Small intestine (tissue), 7 donors: Measurements from ENCODE around the gene CBLN2. TPM values are rescaled to one million over a fixed set of nuclear protein-coding genes. Genes with fewer than 3 reads are reported as not detected.

Experiments used
- DNase-seq, 2 donors: peaks; one replicate each; pipeline versions ENCODE4 v3.0.0 to v3.0.0-alpha.2; 2013
- FAIRE-seq: peaks from 2 replicates; lab custom pipeline; 2012; peaks lifted over from hg19 to GRCh38; lab: Jason Lieb, UNC
- H3K27ac ChIP-seq, 3 donors: one replicate each; pipeline ENCODE4 v1.5.1; 2013; ENCODE audit warnings: low read length in 2 of 3, mild to moderate bottlenecking in 2 of 3, control low read depth in 1 of 3, inconsistent platforms in 1 of 3, low read depth in 1 of 3, moderate library complexity in 1 of 3
- H3K27me3 ChIP-seq, 3 donors: one replicate each; pipeline ENCODE4 v1.6.1; 2013; ENCODE audit warnings: low read length in 3 of 3, inconsistent platforms in 1 of 3; ENCODE audit not compliant: control insufficient read depth in 3 of 3, insufficient read depth in 3 of 3
- H3K36me3 ChIP-seq, 3 donors: one replicate each; pipeline ENCODE4 v1.6.1; 2013; ENCODE audit warnings: low read length in 3 of 3, inconsistent platforms in 1 of 3, low read depth in 1 of 3, mild to moderate bottlenecking in 1 of 3, moderate library complexity in 1 of 3; ENCODE audit not compliant: control insufficient read depth in 3 of 3, insufficient read depth in 2 of 3
- H3K4me1 ChIP-seq, 3 donors: one replicate each; pipeline ENCODE4 v1.6.1; 2013; ENCODE audit warnings: low read length in 2 of 3, inconsistent platforms in 1 of 3, low read depth in 1 of 3, mild to moderate bottlenecking in 1 of 3, moderate library complexity in 1 of 3; ENCODE audit not compliant: control insufficient read depth in 3 of 3, insufficient read depth in 2 of 3
- H3K4me3 ChIP-seq, 3 donors: one replicate each; pipeline ENCODE4 v1.5.1; 2013; ENCODE audit warnings: low read length in 3 of 3, control low read depth in 1 of 3, inconsistent platforms in 1 of 3, low read depth in 1 of 3, mild to moderate bottlenecking in 1 of 3, moderate library complexity in 1 of 3
- H3K9me3 ChIP-seq, 2 donors: one replicate each; pipeline ENCODE4 v1.6.1; 2013; ENCODE audit warnings: low read depth in 1 of 2, low read length in 1 of 2; ENCODE audit not compliant: control insufficient read depth in 2 of 2, insufficient read depth in 1 of 2
- WGBS, 3 donors: extraction: QIAGEN DNeasy Blood & Tissue Kit; methylation state at CpG; one replicate each; pipeline ENCODE4 v1.1.7; 2013; 5-methylcytosine and 5-hydroxymethylcytosine counted together
- polyA plus RNA-seq, 4 donors: library from polyadenylated mRNA; stranded (reverse) in 3 of 4; unstranded in 1 of 4; fragments of 200-250 nt in 3 of 4; fragments of 120-200 nt in 1 of 4; gene quantifications; one replicate each; pipeline versions ENCODE4 v1.2.1 to v1.2.3, GENCODE V29; 2013
- donor health status: healthy with polysubstance abuse.
- donor health status: control.
- donor health status: control.
- donor health status: Bipolar disorder and iron deficiency.
- donor health status: healthy.

CBLN2 gene
- polyA plus RNA-seq, 4 donors = 5.4 to 15.2 TPM; not detected in 2

DNA sequence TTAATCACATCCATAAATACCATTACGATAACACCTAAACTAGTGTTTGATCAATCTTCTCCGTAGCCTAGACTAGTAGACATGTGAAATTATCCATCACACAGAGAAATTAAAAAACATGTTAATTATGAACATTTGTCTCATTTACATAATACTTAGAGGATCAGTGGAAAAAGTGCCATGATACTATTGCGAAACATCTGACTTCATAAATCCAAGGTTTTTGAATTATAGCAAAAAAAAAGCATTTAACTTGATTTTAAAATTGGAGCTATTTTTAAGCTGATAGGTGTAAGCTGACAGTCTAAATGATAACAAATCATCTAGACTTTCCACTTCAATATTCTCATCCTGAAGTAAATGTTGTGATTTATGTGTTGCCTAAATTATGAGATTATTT, 51.6 kb downstream of the CBLN2 start:
- H3K36me3 ChIP-seq = no peaks in the 10 kb centered on the region
- H3K4me1 ChIP-seq = no peaks in the 10 kb centered on the region
- DNase-seq = no peak
- no peaks in the 10 kb centered on the region for H3K9me3 ChIP-seq
- H3K27ac ChIP-seq = no peak overlapping the region
- H3K27me3 ChIP-seq = no peaks in the 10 kb centered on the region
- WGBS, 3 donors = 74 to 86% (median 75%) methylated on average over 3 of the region's 3 CpGs
- no peak overlapping the region for H3K4me3 ChIP-seq
- no peak for FAIRE-seq
